Measurements from ENCODE around the gene OMG.

GRCh38 chr17:31272803-31273202, 24.2 kb downstream of the OMG start:
- TF ChIP-seq, protein P1, sequence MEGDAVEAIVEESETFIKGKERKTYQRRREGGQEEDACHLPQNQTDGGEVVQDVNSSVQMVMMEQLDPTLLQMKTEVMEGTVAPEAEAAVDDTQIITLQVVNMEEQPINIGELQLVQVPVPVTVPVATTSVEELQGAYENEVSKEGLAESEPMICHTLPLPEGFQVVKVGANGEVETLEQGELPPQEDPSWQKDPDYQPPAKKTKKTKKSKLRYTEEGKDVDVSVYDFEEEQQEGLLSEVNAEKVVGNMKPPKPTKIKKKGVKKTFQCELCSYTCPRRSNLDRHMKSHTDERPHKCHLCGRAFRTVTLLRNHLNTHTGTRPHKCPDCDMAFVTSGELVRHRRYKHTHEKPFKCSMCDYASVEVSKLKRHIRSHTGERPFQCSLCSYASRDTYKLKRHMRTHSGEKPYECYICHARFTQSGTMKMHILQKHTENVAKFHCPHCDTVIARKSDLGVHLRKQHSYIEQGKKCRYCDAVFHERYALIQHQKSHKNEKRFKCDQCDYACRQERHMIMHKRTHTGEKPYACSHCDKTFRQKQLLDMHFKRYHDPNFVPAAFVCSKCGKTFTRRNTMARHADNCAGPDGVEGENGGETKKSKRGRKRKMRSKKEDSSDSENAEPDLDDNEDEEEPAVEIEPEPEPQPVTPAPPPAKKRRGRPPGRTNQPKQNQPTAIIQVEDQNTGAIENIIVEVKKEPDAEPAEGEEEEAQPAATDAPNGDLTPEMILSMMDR (IDR thresholded peaks at IDR 0.05; ENCODE audit: low read length) = no peak
- no peak for TF ChIP-seq EZH2 (IDR thresholded peaks at IDR 0.05; ENCODE audit: borderline replicate concordance, low read length)

Data from OCI-LY1 (cell line).